NOMO-1 treated with dmso at 0.1 percent for 144 hours (cell line): Measurements from ENCODE around the gene CEBPG.

ENCODE experiments used
- DNase-seq: peaks from one replicate; lab custom pipeline; 2025; ENCODE audit not compliant: unreplicated experiment; lab: John Stamatoyannopoulos, UW

CEBPG gene

DNA sequence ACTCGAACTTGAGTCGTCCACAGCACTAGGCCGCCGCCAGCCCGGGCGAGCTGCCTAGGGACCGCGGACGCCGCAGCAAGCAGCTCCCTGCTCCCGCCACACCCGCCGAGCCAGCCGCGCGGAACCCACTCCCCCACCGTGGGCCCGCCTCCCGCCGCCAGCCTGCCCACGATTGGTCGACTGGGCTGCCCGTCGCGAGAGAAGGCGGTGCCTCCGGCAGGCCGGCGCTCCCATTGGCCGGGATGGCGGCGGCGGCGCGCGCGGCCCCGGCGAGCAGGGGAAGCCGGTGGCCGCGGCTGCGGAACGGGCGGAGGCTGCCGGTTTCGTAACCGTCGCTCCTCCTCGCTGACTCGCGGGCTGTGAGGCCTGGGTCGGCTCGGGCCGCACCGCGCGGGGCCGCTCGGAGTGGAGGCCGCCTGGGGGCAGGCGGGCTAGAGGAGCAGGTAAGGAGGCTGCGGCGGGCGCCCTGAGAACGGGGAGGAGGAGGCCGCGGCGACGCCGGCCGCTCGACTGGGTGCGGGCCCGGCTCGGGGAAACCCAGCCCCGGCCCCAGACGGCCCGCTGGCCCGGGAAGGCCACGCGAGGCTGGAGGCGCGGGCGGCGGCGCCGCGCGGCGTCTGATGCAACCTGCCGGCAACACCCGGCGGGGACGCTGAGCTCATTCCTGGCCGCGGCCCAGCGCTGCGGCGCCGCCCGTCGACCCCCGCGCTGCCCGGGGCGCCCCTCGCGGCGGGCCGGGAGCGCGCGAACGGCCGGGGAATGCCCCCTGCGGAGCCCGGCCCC is at the start of gene CEBPG:
Gene CEBPG, plus strand, starts transcription at position 257 of the 783 bp plus-strand sequence. CDS start 5,531 bp downstream, outside the sequence.
- peak; percentile 90 for DNase-seq

DNA sequence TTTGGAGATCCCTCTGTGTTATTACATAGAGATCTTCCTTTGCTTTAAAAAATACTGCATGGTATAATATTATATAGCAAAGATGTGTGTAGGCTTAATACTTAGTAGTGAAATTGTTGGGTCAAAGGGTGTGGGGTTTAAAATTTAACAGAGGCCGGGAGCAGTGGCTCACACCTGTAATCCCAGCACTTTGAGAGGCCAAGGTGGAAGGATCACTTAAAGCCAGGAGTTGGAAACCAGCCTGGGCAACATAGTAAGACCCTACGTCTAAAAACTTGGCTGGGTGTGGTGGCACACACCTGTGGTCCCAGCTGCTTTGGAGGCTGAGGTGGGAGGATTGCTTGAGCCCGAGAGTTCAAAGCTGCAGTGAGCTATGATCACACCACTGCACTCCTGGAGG is 48.9 kb upstream of the CEBPG start:
- no peak for DNase-seq

GRCh38 chr19:33325920-33326319 is 47.6 kb upstream of the CEBPG start:
- DNase-seq = no peak

- DNase-seq = no peak
These were observed 44.4 kb upstream of the CEBPG start for GRCh38 chr19:33329060-33329459.

GRCh38 chr19:33329736-33330135 is 43.8 kb upstream of the CEBPG start:
- peak; percentile 33 for DNase-seq

DNA sequence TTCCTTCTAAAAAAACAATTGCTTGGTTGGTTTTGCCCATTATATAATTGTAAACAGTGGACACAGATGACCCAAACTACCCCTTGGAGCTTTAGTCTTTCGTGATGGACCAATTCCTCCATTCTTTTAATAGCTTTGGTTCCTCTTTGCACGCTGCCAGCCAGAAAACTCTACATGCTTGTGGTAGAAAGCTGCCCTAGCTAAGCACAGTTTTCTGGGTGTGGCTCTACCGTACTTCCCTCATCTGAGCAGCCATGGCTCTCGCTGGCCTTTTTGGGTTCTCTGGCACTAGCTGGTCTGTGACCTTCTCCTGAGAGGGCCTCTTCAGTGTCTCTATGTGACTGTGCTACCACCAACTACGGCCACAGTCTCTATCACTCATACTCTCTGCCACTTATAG is 41.3 kb upstream of the CEBPG start:
- DNase-seq = peak; percentile 91

DNA sequence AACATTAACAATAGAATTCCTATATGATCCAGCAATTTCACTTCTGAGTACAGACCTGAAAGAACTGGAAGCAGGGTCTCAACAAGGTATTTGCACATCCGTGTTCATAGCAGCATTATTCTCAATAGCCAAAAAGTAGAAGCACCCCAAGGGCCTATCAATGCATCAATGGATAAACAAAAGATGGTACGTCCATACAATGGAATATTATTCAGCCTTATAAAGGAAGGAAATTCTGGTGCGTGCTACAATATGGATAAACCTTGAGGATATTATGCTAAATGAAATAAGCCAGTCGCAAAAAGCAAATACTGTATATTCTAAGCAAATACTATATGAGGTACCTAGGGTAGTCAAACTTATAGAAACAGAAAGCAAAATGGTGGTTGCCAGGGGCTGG is 40.4 kb upstream of the CEBPG start:
- no peak for DNase-seq

GRCh38 chr19:33333642-33334041 is 39.9 kb upstream of the CEBPG start:
- no peak for DNase-seq

- DNase-seq = no peak
These were observed 39.2 kb upstream of the CEBPG start for GRCh38 chr19:33334271-33334670.

DNA sequence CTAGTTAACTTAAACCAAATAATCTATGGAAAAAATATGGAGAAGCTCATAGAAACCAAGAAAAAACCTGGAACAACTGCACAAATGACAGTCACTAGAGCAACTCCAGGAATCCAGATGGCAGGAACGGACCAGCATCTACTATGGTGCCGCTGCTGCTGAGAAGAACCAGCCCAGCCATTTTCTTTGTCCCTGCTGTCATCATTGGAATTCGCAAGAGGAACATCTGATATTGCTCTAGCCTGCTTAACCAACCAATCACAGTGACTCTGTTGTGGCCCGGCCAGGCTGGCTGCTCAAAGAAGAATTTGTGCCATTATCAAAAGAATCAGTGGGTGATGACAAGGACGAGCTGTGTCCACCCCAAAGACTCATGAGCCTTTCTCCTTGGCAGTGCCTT is 38.1 kb upstream of the CEBPG start:
- DNase-seq = no peak

DNA sequence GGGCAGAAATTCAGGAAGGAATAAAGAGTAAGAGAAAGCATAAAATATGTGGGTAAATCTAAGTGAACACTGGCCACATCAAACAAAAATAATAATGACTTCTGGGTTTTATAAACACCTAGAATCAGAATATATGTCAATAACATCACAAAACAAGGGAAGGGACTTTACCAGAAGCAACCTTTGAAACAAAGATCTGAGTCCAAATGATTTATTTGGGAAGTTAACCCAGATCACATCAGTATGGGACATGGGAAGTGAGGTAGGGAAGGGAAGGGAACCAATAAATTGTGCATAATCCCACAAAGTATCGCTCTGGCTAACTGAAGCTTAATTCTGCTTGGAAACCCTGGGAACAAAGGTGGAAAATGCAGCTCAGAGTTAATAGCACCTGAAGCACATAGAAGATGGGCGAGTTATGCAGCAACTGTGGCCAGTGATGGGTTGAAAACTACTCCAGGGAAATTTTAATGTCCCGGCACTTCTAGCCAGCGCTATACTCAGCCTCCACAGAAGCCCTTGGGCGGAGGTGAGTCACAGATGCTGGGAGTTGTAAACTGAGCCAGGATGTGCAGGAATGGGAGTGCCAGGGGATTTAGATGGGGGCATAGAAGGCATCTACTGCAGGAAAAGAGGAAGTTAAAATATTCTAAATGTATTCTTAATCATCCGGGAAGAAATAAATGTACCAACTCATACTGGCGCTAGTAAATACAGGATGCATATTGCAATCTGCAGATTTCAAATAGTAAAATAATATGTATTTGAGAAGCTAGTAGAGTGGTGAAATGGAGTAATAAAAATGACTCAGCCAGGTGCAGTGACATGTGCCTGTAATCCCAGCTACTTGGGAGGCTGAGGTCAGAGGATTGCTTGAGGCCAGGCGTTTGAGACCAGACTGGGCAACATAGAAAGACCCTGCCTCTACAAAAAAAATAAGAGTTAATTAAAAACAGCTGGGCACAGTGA is 34.2 kb upstream of the CEBPG start:
- DNase-seq = no peak

GRCh38 chr19:33340991-33341390 is 32.5 kb upstream of the CEBPG start:
- DNase-seq = no peak

DNA sequence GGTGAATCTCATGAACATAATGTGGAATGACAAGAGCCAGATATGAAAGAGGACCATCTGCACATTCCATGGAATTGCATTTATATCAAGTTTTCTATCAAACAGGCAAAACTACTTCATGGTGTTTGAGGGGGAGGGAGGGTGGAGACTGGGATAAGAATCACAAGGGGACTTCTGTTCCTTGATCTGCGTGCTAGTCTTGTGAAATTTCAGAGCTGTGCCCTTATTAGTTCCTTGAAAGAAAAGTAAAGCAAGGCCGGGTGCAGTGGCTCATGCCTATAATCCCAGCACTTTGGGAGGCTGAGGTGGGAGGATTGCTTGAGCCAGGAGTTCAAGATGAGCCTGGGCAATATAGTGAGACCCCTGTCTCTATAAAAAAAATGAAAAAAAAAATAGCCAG is 30.2 kb upstream of the CEBPG start:
- DNase-seq = no peak

- no peak for DNase-seq
These were observed 29.5 kb upstream of the CEBPG start for GRCh38 chr19:33343859-33344572.

- DNase-seq = no peak
These were observed 29.0 kb upstream of the CEBPG start for GRCh38 chr19:33344573-33344925.

- DNase-seq = no peak
These were observed 28.3 kb upstream of the CEBPG start for GRCh38 chr19:33345163-33345562.

DNA sequence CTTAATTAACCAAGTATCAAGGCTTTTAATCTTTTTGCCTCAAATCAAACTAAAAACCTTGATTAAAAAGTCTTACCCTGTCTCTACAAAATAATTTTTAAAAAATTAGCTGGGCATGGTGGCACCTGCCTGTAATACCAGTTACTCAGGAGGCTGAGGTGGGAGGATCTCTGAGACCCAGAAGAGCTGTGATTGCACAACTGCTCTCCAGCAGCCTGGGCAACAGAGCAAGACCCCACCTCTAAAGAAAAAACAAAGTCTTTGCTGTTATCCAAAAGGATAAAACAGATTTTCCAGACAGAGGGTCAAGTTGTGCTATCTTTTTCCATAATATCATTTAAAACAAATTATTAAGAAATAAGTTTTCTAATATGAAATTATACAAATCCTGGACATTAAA is 26.8 kb upstream of the CEBPG start:
- no peak for DNase-seq

DNA sequence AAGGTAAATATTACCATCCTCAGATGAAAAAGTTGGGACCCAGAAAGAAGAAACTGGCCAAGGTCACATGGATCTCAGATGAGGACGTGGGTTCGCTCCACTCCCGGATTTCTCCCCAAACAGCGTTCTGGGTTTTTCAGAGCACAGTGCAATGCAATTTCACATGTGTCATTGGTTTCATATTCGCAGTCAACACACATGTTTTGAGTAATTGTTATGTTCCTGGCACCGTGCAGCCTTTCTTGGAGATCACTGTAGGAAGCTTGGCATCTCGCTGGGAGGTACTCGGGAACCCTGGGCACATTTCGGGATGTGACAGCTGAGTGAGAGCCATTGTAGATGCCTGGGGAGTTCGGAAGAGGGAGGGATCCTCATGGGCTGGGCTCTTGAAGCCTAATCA is 26.2 kb upstream of the CEBPG start:
- no peak for DNase-seq

DNA sequence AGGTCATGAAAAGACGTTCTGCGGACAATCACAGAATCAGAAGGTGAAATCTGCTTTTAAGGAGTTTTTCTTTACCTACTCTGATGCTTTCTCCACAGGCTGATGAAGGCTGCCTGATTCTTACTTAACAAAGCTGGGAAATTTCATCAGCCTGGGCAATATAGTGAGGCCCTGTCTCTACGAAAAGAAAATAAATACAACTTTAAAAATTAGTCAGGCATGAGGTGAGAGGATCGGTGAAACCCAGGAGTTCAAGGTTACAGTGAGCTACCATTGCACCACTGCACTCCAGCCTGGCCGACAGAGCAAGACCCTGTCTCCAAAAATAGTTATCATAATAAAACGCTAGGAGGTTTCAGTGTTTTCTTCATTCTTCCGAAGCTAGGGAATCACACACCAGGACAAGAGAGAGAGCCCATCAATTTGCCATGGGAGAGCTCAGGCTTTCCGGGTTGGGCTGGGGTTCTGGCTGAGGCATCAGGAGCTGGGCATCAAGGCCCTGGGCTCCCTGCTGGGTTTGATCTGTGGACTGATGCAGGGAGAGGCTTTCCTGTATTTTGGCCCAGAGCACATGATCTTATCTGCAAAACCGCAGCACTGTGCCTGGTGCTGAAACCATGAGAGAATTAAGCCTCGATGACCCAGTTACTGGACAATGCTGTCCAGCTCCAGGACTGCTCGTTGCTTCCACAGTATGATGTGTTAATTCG is 25.1 kb upstream of the CEBPG start:
- no peak for DNase-seq

GRCh38 chr19:33349319-33350289 is 23.9 kb upstream of the CEBPG start:
- no peak for DNase-seq
